ENCODE data around the gene RIC3.

RIC3 gene

GRCh38 chr11:8080674-8081590 lies 87.9 kb downstream of the RIC3 start, which contains the start of gene TUB:
TUB (plus strand) TSS chr11:8081211; CDS start chr11:8081511, 300 bp downstream.
- Histone ChIP-seq H3K36me3 (ENCODE audit: insufficient read depth, low read length) (no peaks in the 10 kb centered on the region), H2AFZ (ENCODE audit: low read depth, low read length) (no peak within 1 kb of the TSS), H3K27me3 (ENCODE audit: insufficient read depth, low read length, poor library complexity) (no peaks in the 10 kb centered on the region), H3K4me1 (ENCODE audit: insufficient read depth, low read length) (no peaks in the 10 kb centered on the region), H3K27ac (ENCODE audit: low read length) (no peak within 1 kb of the TSS), H3K4me2 (ENCODE audit: insufficient read depth, low read length) (no peak within 1 kb of the TSS), H3K4me3 (ENCODE audit: low read depth in 1 of 2, low read length in 2 of 2) (no peak within 1 kb of the TSS), H4K20me1 (ENCODE audit: insufficient read depth, low read length) (no peaks in the 10 kb centered on the region), H3K9ac (ENCODE audit: low read depth, low read length) (no peak within 1 kb of the TSS), H3K9me3 (ENCODE audit: insufficient read depth, low read length, severe bottlenecking) (no peaks in the 10 kb centered on the region), H3K79me2 (ENCODE audit: insufficient read depth, low read length) (no peaks in the 10 kb centered on the region)
- no peak for TF ChIP-seq EZH2 (IDR thresholded peaks at IDR 0.05; ENCODE audit: borderline replicate concordance, low read depth, low read length, severe bottlenecking)
- TF ChIP-seq, protein P1, sequence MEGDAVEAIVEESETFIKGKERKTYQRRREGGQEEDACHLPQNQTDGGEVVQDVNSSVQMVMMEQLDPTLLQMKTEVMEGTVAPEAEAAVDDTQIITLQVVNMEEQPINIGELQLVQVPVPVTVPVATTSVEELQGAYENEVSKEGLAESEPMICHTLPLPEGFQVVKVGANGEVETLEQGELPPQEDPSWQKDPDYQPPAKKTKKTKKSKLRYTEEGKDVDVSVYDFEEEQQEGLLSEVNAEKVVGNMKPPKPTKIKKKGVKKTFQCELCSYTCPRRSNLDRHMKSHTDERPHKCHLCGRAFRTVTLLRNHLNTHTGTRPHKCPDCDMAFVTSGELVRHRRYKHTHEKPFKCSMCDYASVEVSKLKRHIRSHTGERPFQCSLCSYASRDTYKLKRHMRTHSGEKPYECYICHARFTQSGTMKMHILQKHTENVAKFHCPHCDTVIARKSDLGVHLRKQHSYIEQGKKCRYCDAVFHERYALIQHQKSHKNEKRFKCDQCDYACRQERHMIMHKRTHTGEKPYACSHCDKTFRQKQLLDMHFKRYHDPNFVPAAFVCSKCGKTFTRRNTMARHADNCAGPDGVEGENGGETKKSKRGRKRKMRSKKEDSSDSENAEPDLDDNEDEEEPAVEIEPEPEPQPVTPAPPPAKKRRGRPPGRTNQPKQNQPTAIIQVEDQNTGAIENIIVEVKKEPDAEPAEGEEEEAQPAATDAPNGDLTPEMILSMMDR (IDR thresholded peaks at IDR 0.05; ENCODE audit: borderline replicate concordance, extremely low read depth, low read length, poor library complexity, severe bottlenecking), result no peak
- ATAC-seq (ENCODE audit: insufficient read depth, low read depth) (no peak), DNase-seq (no peak)

- no peak overlapping the region for H3K9ac ChIP-seq (ENCODE audit: low read depth, low read length)
Observed at GRCh38 chr11:8080069-8080670, 88.7 kb downstream of the RIC3 start.

DNA sequence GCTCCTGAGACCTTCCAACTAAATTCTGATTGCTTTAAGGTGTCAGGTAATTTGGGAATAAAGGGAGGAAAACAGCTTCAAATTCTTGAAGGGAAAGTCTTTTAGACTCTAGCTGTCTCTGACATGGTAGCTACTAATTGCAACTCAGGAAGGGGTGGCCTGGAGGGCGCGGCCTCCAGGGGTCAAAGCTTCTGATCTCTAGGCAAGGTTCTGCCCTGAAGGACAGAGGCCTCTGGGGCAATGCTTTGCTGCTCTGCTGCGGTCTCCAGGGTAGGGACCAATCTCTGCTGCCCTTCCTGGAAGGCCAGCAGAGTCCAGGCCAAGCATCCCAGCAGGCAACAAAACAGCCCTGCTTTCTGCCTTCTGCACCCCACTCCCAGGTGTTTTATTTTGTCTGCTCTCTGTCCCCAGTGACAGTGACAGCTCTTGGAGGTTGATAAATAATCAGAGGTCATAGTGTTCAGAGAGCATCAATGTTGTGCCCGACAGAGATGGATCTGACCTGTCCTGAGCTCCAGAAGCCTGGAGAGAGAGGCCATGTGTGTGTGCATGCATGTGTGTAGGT lies 89.6 kb downstream of the RIC3 start:
- no peak for TF ChIP-seq EZH2 (IDR thresholded peaks at IDR 0.05; ENCODE audit: borderline replicate concordance, low read depth, low read length, severe bottlenecking)
- TF ChIP-seq, protein P1 (IDR thresholded peaks at IDR 0.05; ENCODE audit: borderline replicate concordance, extremely low read depth, low read length, poor library complexity, severe bottlenecking), result no peak
- H4K20me1 ChIP-seq (ENCODE audit: insufficient read depth, low read length), result no peaks in the 10 kb centered on the region
- H3K36me3 ChIP-seq (ENCODE audit: insufficient read depth, low read length), result no peaks in the 10 kb centered on the region
- no peaks in the 10 kb centered on the region for H3K4me1 ChIP-seq (ENCODE audit: insufficient read depth, low read length)
- no peaks in the 10 kb centered on the region for H3K79me2 ChIP-seq (ENCODE audit: insufficient read depth, low read length)
- H2AFZ ChIP-seq (ENCODE audit: low read depth, low read length), result no peak overlapping the region
- H3K9ac ChIP-seq (ENCODE audit: low read depth, low read length), result no peak overlapping the region
- H3K27ac ChIP-seq (ENCODE audit: low read length), result no peak overlapping the region
- no peaks in the 10 kb centered on the region for H3K9me3 ChIP-seq (ENCODE audit: insufficient read depth, low read length, severe bottlenecking)
- H3K27me3 ChIP-seq (ENCODE audit: insufficient read depth, low read length, poor library complexity), result no peaks in the 10 kb centered on the region
- H3K4me3 ChIP-seq (ENCODE audit: low read depth in 1 of 2, low read length in 2 of 2), result no peak overlapping the region
- ATAC-seq (ENCODE audit: insufficient read depth, low read depth), result no peak
- no peak for DNase-seq
- H3K4me2 ChIP-seq (ENCODE audit: insufficient read depth, low read length), result no peak overlapping the region

More at GRCh38 chr11:8080069-8080670, 88.7 kb downstream of the RIC3 start:
- Histone ChIP-seq H2AFZ (ENCODE audit: low read depth, low read length) (no peak overlapping the region), H4K20me1 (ENCODE audit: insufficient read depth, low read length) (no peaks in the 10 kb centered on the region), H3K79me2 (ENCODE audit: insufficient read depth, low read length) (no peaks in the 10 kb centered on the region), H3K36me3 (ENCODE audit: insufficient read depth, low read length) (no peaks in the 10 kb centered on the region), H3K4me3 (ENCODE audit: low read depth in 1 of 2, low read length in 2 of 2) (no peak overlapping the region), H3K27me3 (ENCODE audit: insufficient read depth, low read length, poor library complexity) (no peaks in the 10 kb centered on the region), H3K4me1 (ENCODE audit: insufficient read depth, low read length) (no peaks in the 10 kb centered on the region), H3K9me3 (ENCODE audit: insufficient read depth, low read length, severe bottlenecking) (no peaks in the 10 kb centered on the region), H3K27ac (ENCODE audit: low read length) (no peak overlapping the region), H3K4me2 (ENCODE audit: insufficient read depth, low read length) (no peak overlapping the region)
- ATAC-seq (ENCODE audit: insufficient read depth, low read depth) (no peak), DNase-seq (no peak)
- TF ChIP-seq, protein P1 (IDR thresholded peaks at IDR 0.05; ENCODE audit: borderline replicate concordance, extremely low read depth, low read length, poor library complexity, severe bottlenecking), result no peak
- TF ChIP-seq EZH2 (IDR thresholded peaks at IDR 0.05; ENCODE audit: borderline replicate concordance, low read depth, low read length, severe bottlenecking), result no peak

Measured in DND-41 (cell line).